OCI-LY1 (cell line): Measurements from ENCODE around the gene SIAH1.

ENCODE experiments used
- H2AFZ ChIP-seq: fragments of 200-600 bp; sonication (generic), shearing (Covaris generic); 2 replicates; pipeline ENCODE4 v1.6.0; 2014; ENCODE audit warnings: antibody characterized with exemption, mild to moderate bottlenecking, low read length
- H3F3A ChIP-seq: fragments of 200-600 bp; sonication (generic), shearing (Covaris generic); 2 replicates; pipeline ENCODE4 v1.6.0; 2014; ENCODE audit warnings: mild to moderate bottlenecking, antibody characterized with exemption, low read length, moderate library complexity; ENCODE audit not compliant: insufficient read depth
- H3K27ac ChIP-seq: fragments of 200-600 bp; sonication (generic); 2 replicates; pipeline ENCODE4 v1.5.1; 2014; ENCODE audit warnings: low read length, mixed run types, mild to moderate bottlenecking, low read depth; ENCODE audit not compliant: poor library complexity, severe bottlenecking
- H3K27me3 ChIP-seq: fragments of 200-600 bp; sonication (generic); 2 replicates; pipeline ENCODE4 v1.6.0; 2014; ENCODE audit warnings: antibody characterized with exemption, mild to moderate bottlenecking, low read length, moderate library complexity; ENCODE audit not compliant: insufficient read depth
- H3K36me3 ChIP-seq: fragments of 200-600 bp; sonication (generic); 2 replicates; pipeline ENCODE4 v1.6.1; 2014; ENCODE audit warnings: mild to moderate bottlenecking, antibody characterized with exemption, low read length, moderate library complexity, mixed read lengths; ENCODE audit not compliant: insufficient read depth
- H3K4me1 ChIP-seq: fragments of 200-600 bp; sonication (generic); 2 replicates; pipeline ENCODE4 v1.5.1; 2014; ENCODE audit warnings: mild to moderate bottlenecking, low read length, moderate library complexity; ENCODE audit not compliant: insufficient read depth, severe bottlenecking
- H3K4me2 ChIP-seq: fragments of 200-600 bp; sonication (generic), shearing (Covaris generic); 2 replicates; pipeline ENCODE4 v1.6.1; 2014; ENCODE audit warnings: low read length
- H3K4me3 ChIP-seq: fragments of 200-600 bp; sonication (generic); 2 replicates; pipeline ENCODE4 v1.5.1; 2014; ENCODE audit warnings: low read length, low read depth, mild to moderate bottlenecking, mixed read lengths; ENCODE audit not compliant: poor library complexity, severe bottlenecking
- H3K79me2 ChIP-seq: fragments of 200-600 bp; shearing (Covaris generic); 2 replicates; pipeline ENCODE4 v1.6.1; 2016; ENCODE audit warnings: mixed run types, low read length, mixed read lengths; ENCODE audit not compliant: insufficient read depth
- H3K9ac ChIP-seq: fragments of 200-600 bp; sonication (generic), shearing (Covaris generic); 2 replicates; pipeline ENCODE4 v1.6.1; 2014; ENCODE audit warnings: mild to moderate bottlenecking, low read length, mixed read lengths
- H3K9me2 ChIP-seq: fragments of 200-600 bp; sonication (generic), shearing (Covaris generic); 2 replicates; pipeline ENCODE4 v1.6.1; 2014; ENCODE audit warnings: low read depth, mild to moderate bottlenecking, low read length, mixed read lengths
- H3K9me3 ChIP-seq: fragments of 200-600 bp; shearing (Covaris generic); 2 replicates; pipeline ENCODE4 v1.6.1; 2014; ENCODE audit warnings: low read length, mixed read lengths
- H4K20me1 ChIP-seq: fragments of 200-600 bp; sonication (generic), shearing (Covaris generic); 2 replicates; pipeline ENCODE4 v1.6.0; 2016; ENCODE audit warnings: mild to moderate bottlenecking, low read length; ENCODE audit not compliant: insufficient read depth
- CTCF ChIP-seq: fragments of 200-600 bp; sonication (generic), shearing (Covaris generic); IDR thresholded peaks from 2 replicates; pipeline ENCODE4 v1.5.1; 2017; ENCODE audit warnings: mild to moderate bottlenecking, antibody characterized with exemption, low read length, moderate library complexity, mixed read lengths
- EZH2 ChIP-seq: fragments of 200-600 bp; sonication (generic), shearing (Covaris generic); IDR thresholded peaks from 2 replicates; pipeline ENCODE4 v1.8.0; 2017; ENCODE audit warnings: borderline replicate concordance, mixed run types, mild to moderate bottlenecking, antibody characterized with exemption, low read length, moderate library complexity, mixed read lengths

SIAH1 gene

DNA sequence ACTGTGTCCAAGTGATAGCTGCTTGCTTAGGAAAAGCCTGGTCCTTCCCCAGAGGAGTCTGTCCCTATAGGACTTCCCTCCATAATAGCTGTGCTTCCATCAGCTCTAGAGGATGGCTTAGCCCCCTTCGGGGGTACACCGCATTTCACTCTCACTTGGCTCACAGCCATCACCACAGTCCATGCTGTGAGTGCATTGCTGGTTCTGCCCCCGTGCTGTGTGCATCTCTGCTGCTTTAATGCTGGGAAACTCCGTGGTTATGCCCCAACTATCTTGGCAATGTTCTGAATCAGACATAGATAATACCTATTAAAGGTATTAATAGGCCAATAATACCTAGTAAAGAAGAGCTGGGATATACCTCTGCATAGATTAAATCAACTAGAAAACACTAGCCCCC is 58.3 kb downstream of the SIAH1 start:
- Histone ChIP-seq H3K27ac (no peak overlapping the region), H2AFZ (no peak overlapping the region), H4K20me1 (no peaks in the 10 kb centered on the region), H3K4me2 (no peak overlapping the region), H3K9me2 (no peaks in the 10 kb centered on the region), H3K27me3 (no peaks in the 10 kb centered on the region), H3K36me3 (no peaks in the 10 kb centered on the region), H3K4me3 (no peak overlapping the region), H3F3A (no peaks in the 10 kb centered on the region), H3K4me1 (no peaks in the 10 kb centered on the region), H3K9me3 (no peaks in the 10 kb centered on the region), H3K79me2 (no peaks in the 10 kb centered on the region), H3K9ac (no peak overlapping the region)
- TF ChIP-seq EZH2 (no peak), CTCF (no peak)

DNA sequence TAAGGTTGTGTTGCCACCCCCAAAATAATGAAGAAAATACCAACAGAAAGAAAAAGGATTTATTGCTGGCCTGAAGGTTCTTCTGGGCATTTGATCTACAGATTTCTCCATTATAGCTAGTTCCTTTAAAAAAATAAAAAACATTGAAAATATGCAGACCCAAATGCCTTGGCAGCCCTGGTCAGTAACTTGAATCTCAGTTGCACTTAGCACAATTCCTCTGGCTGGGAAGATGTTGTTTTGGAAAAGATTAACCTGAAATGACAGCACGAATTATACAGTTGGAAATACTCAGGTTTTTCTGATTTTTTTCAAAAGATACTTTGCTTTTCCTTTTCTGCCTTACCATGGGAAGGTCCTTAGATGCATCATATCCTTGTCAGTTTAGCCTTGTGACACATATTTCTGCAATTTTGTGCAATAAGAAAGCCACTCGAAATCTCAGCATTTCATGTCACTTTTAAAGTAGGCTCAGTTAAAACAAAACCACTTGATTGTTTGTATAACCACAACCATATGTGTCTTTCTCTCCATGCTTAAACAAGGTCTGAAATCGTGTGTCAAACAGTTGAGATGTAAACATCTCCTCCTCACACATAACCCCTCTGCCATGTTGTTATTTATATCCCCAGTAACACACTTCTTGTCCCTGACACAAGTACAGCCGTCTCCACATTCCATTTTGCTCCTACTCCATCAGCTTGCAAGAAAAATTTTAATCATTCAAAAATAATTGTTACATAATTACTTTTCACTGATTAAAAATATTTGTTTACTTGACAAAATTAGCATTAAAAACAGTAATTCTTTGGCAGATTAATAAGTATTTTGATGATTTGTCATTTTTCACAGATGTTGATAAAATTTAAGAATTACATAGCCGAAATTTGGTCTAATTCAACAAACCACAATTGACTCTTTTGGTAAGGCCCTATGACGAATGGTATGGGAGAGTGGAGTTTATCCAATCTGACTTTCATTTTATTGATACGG is 61.1 kb downstream of the SIAH1 start:
- Histone ChIP-seq H3K27ac (no peak overlapping the region), H3K9me3 (no peaks in the 10 kb centered on the region), H3K27me3 (no peaks in the 10 kb centered on the region), H3K79me2 (no peaks in the 10 kb centered on the region), H3K4me1 (peaks cover under 1% of the 10 kb centered on the region), H3K4me3 (no peak overlapping the region), H4K20me1 (no peaks in the 10 kb centered on the region), H3K4me2 (no peak overlapping the region), H3F3A (no peaks in the 10 kb centered on the region), H2AFZ (no peak overlapping the region), H3K9me2 (no peaks in the 10 kb centered on the region), H3K9ac (no peak overlapping the region), H3K36me3 (no peaks in the 10 kb centered on the region)
- TF ChIP-seq CTCF: no peak
- no peak for TF ChIP-seq EZH2

GRCh38 chr16:48321317-48322036 is 63.7 kb downstream of the SIAH1 start:
- Histone ChIP-seq H3K36me3 (no peaks in the 10 kb centered on the region), H4K20me1 (no peaks in the 10 kb centered on the region), H3F3A (no peaks in the 10 kb centered on the region), H3K4me1 (peaks cover 16% of the 10 kb centered on the region), H3K9me3 (no peaks in the 10 kb centered on the region), H3K9ac (no peak overlapping the region), H3K27ac (no peak overlapping the region), H3K27me3 (no peaks in the 10 kb centered on the region), H3K79me2 (no peaks in the 10 kb centered on the region), H3K9me2 (no peaks in the 10 kb centered on the region), H2AFZ (no peak overlapping the region), H3K4me2 (no peak overlapping the region), H3K4me3 (no peak overlapping the region)
- TF ChIP-seq CTCF (no peak), EZH2 (no peak)
